Left ventricle myocardium superior (tissue), 1 donor: ENCODE data around the gene BTBD10. TPM values are rescaled to one million over a fixed set of nuclear protein-coding genes. Genes with fewer than 3 reads are reported as not detected.

ENCODE experiments used
- ATAC-seq: fragments of 200-7000 bp; cut with Tn5 transposase; one replicate; pipeline ENCODE4 v1.9.1; 2020; ENCODE audit warnings: mild to moderate bottlenecking, moderate library complexity
- DNase-seq: peaks from one replicate; pipeline ENCODE4 v3.0.0-alpha.2; 2020
- intact Hi-C: fragments of 100-400 bp; cut with micrococcal nuclease; formaldehyde crosslinking; loops from one replicate; pipeline ENCODE4 v1.11.0; 2022
- long read RNA-seq: library from polyadenylated mRNA; unstranded; transcript quantifications from one replicate; pipeline ENCODE4 v2.0.0, GENCODE V29; 2021
- total RNA-seq: library from RNA; stranded (reverse); fragmentation: NEBNext Ultra II Directional; extraction: Animal tissue kit (Norgen Biotek cat#: 25700); gene quantifications from one replicate; pipeline ENCODE4 v1.2.1, GENCODE V29; 2021
- donor health status: DM: no; HTN: yes; CAD: no; lungs with severe emphysema.

BTBD10 gene
- total RNA-seq: 19.2 TPM
- long read RNA-seq, transcript BTBD10-201 (9 exons, 2,504 nt): major isoform, 14 of 28 reads
- long read RNA-seq, transcript BTBD10-208 (8 exons, 1,662 nt): minor isoform, 7 of 28 reads
- long read RNA-seq, partial matches to known transcripts: 0 of 28 reads
- long read RNA-seq, other reads (novel, unspliced or antisense): 7 of 28 reads

- peak; percentile 99 for ATAC-seq
- DNase-seq: peak; percentile 96
- intact Hi-C loops: no loop called here
These were observed at the start of gene BTBD10 for GRCh38 chr11:13462901-13463778. TSS of gene BTBD10 (minus strand) at chr11:13463222. CDS start at chr11:13445124, 18,098 bp downstream.

GRCh38 chr11:13503393-13503792 is 40.4 kb upstream of the BTBD10 start:
- DNase-seq: no peak
- intact Hi-C loops: no loop called here
- ATAC-seq: no peak

- intact Hi-C loops: no loop called here
- ATAC-seq (no peak), DNase-seq (no peak)
These were observed 39.5 kb upstream of the BTBD10 start for GRCh38 chr11:13502492-13502891.

- intact Hi-C loops: no loop called here
- no peak for DNase-seq
- no peak for ATAC-seq
These were observed 32.9 kb upstream of the BTBD10 start, which contains the start of gene PTH for GRCh38 chr11:13495929-13496328. TSS of gene PTH (minus strand) at chr11:13495997. CDS start at chr11:13492855, 3,142 bp downstream.

GRCh38 chr11:13494051-13494450 is 31.0 kb upstream of the BTBD10 start:
- ATAC-seq (no peak), DNase-seq (no peak)
- intact Hi-C loops: no loop called here

GRCh38 chr11:13487661-13488030 is 24.6 kb upstream of the BTBD10 start:
- peak; percentile 46 for ATAC-seq
- intact Hi-C loops: no loop called here
- no peak for DNase-seq

- intact Hi-C loops: no loop called here
- DNase-seq (peak; percentile 74), ATAC-seq (peak; percentile 79)
These were observed 24.1 kb upstream of the BTBD10 start for GRCh38 chr11:13486926-13487660.

GRCh38 chr11:13480198-13480597 is 17.2 kb upstream of the BTBD10 start:
- ATAC-seq: no peak
- no peak for DNase-seq
- intact Hi-C loops: no loop called here

GRCh38 chr11:13479688-13480087 is 16.7 kb upstream of the BTBD10 start:
- no peak for ATAC-seq
- intact Hi-C loops: no loop called here
- DNase-seq: no peak

GRCh38 chr11:13475091-13475490 is 12.1 kb upstream of the BTBD10 start:
- DNase-seq (no peak), ATAC-seq (no peak)
- intact Hi-C loops: no loop called here

- DNase-seq (no peak), ATAC-seq (no peak)
- intact Hi-C loops: no loop called here
These were observed 10.1 kb upstream of the BTBD10 start for GRCh38 chr11:13473013-13473722.

GRCh38 chr11:13468750-13469149 is 5.7 kb upstream of the BTBD10 start:
- intact Hi-C loops: no loop called here
- DNase-seq (no peak), ATAC-seq (no peak)

- intact Hi-C loops: no loop called here
- ATAC-seq: no peak
- no peak for DNase-seq
These were observed 2.9 kb upstream of the BTBD10 start for GRCh38 chr11:13465909-13466371.

GRCh38 chr11:13463779-13464290 is 813 bp upstream of the BTBD10 start:
- intact Hi-C loops: no loop called here
- ATAC-seq: no peak

GRCh38 chr11:13462311-13462900 is 616 bp downstream of the BTBD10 start:
- ATAC-seq: peak; percentile 67
- peak; percentile 73 for DNase-seq
- intact Hi-C loops: no loop called here

More at GRCh38 chr11:13463779-13464290, 813 bp upstream of the BTBD10 start:
- no peak for DNase-seq

- no peak for DNase-seq
- ATAC-seq: no peak
- intact Hi-C loops: no loop called here
These were observed 1.7 kb downstream of the BTBD10 start for GRCh38 chr11:13461291-13461690.

- DNase-seq (no peak), ATAC-seq (no peak)
- intact Hi-C loops: no loop called here
These were observed 12.1 kb downstream of the BTBD10 start for GRCh38 chr11:13450832-13451397.

- DNase-seq: no peak
- ATAC-seq: no peak
- intact Hi-C loops: no loop called here
These were observed 13.5 kb downstream of the BTBD10 start for GRCh38 chr11:13449522-13449921.
